HPDE6-E6E7 (cell line): Measurements from ENCODE around the gene TMPRSS2.

ENCODE experiments used
- DNase-seq: peaks from one replicate; pipeline ENCODE4 v3.0.0; 2011; ENCODE audit warnings: missing footprints; ENCODE audit errors: extremely low spot score

TMPRSS2 gene

DNA sequence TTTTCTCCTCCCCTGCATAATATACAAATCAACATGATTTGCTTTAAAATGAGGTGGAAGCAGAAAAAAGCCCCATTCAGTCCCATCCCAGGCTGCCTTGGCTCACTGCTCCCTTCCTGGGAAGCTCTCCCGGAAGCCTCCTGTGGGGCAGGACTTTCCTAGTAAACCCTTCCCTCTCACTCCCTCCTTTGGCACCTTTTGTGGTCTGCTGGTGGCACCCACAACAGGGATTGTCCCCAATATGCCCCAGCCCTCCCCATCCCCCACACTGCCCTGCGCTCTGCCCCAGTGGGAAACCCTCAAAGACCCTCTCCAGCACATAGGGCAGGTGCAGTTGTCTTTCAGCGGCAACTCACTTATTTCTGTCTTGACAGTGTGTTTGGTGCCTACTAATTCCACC, 1.8 kb upstream of the TMPRSS2 start:
- DNase-seq = no peak

DNA sequence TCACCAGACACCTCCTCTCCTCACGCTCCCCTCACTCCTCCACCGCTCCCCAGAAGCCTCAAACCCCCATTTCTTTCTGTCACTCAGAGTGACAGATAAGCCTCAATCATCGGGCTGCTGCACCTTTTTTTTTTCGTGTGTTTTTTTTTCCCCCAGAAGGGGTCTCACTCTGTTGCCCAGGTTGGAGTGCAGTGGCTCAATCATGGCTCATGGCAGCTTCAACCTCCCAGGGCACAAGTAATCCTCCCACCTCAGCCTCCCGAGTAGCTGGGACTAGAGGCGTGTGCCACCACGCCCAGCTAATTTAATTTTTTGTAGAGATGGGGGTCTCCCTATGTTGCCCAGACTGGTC, 1.2 kb upstream of the TMPRSS2 start:
- no peak for DNase-seq

DNA sequence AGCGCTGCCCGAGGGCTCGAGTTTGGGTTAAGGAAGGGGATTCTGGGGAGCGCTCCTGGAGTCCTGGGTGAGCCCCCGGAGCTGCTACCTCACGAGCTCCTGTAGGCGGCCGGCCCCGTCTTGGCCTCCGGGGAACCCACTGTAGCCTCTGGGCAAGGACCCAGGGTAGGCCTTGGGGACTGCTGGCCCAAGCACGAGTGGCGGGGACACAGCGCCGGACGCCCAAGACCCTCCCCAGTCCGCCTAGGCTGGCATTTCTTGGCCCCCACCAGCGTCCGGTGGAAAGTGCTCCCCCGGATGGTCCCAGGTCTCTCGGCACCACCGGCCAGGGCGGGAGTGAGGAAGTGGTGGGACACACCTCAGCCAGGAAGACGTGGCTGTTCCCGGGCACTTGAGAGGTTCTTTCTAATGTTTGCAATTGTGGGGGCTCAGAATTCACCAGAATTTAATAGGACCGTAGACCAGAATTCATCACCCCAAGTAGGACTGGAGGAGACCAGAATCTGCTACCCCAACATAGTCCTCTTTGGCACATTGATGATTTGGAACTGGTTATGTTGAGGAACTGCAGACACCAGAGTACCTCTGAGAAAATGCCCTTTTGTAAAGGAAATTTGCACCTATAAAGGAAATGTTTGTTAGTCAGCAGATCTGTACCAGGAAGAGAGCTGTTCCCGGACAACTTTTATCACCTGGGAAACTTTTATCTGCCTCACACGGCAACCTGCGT, 622 bp upstream of the TMPRSS2 start:
- DNase-seq = no peak

DNA sequence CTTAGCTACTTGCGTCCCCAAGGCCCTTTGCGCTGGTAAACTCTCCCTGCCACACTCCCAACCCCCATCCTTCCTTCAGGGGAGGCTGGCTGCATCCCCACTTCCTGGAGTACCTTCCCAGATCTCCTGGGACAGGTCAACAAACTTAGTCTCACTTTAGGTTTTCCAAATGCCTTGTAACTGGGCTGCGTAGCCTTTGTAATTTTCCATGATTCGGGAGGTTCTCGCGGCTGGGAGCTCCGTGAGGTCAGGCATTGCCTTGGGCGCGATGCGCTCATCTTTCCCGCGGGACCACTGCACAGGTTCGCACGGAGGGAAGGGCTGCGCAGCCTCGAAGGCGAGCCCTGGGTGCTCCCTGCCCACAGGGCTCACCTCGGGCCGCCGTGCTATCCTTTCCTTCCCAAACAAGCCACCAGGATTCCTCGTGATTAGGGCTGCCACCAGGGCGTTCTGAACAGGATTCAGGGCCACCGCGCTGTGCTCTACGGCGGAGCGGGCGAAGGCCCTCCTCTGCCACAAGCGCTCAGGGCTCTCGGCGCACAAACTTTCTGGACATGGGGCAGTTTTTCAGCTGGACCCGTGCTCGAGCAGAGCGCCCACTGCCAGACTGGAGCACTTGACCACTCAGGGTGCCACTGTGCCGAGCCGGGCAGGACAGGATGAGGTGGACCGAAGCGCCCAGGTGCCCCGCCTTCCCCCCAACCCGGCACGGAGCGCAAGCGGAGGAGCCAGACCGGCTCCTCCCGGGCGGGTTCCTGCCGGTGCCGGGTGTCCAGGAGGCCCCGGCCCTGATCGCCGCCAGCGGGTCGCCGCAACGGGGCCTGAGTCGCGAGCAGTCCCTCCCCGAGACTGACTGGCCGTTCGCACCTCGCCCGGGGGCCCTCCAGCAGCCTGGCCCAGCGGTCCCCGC, 1.1 kb downstream of the TMPRSS2 start:
- no peak for DNase-seq

DNA sequence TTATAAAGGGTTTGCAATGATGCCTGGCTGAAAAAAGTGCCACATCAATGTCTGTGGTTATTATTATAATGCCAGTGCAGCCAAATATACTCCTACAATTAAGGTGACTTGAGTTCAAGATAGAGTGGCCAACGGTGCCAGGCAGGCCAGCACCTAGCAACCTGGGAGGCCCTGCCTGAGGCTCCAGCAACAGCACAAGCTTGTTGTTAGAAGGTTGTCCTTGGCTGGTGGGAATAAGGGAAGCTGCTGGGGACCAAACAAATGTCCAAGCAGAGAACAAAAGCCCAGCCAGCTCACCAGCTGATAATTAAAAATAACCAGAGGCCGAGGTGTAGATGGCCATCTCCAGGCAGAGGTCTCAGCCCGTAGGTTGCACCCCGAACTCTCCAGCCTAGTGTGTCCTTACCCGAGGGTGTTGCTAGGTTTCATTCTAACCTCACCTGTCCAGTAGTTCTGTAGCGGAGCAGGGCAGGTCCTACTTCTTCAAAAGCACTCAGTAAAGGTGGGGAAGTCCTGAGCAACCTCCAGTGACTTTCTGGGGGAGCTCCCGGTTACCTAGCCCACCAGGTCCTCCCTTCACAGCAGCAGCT, 1.9 kb downstream of the TMPRSS2 start:
- DNase-seq = no peak

DNA sequence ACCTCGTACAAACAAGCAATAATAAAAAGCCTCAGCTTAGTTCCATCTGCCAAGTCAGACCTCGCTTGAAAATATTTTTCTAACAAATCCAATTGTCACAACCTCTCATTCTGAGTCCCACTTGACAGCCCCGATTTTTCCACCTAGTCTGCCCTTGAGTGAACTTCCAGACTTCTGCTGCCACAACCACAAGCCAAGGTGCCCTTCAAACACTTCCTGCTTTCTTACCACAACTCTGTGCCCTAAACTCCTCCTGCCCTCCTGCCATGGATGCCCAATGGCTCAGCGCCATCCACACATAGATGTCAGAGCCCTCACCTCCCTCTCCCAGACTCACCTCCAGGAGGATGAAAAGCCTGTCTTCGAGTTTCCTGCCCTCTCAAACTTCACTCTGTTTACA, 3.9 kb downstream of the TMPRSS2 start:
- DNase-seq = no peak

DNA sequence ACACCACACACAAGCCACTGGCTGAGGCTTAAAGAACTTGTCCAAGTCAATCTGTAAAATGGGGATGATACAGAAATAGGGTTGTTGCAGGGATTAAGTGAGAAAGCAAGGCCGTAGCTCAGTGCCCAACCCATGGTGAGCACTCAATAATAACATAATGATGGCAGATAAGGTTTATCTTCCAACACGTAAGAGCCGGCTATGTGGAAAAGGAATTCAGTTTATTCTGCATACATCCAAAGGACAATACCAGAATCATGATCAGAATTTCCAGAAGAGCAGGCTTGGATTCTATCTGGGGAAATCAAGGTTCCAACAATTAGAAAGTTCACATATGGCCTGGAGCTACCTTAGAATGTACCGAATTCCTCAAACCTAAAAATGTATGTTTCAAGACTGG, 4.6 kb downstream of the TMPRSS2 start:
- no peak for DNase-seq

DNA sequence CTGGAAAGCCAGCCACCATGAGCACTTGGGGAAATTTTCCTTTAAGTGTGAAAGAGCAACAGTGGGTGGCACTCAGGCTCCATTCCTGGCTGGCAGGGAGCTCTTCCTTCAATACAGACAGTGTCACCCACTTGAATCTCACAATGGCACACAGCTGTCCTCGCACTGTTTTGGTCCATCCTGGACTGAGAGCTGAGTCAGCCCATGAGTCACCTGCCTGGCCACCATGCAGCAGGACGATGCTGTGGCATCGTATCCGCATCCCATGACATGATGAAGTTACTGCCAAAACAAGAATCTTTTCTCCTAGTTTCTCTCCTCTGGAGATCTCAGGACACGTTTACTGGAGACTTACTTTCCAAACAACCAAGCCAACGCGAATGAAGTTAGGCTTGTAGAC, 6.0 kb downstream of the TMPRSS2 start:
- no peak for DNase-seq

DNA sequence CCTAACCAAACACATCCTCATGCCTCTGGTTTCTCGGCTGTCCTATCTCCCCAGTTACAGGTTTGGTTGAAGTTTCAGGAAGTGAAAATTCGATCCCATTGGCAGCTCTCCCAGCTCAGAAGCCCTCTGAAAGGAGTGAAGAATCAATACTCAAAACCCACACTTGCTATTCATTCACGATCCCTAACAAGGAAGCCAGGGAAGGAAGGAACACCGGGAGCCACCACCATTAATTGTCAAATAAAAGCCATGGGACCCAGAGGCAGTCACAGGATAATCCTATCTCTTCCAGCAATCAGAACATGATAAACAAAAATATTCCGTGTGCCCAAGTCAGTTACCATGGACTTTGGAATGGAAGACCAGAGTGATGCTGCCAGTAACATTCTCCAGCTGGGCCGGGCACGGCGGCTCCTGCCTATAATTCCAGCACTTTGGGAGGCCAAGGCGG, 7.0 kb downstream of the TMPRSS2 start:
- no peak for DNase-seq

DNA sequence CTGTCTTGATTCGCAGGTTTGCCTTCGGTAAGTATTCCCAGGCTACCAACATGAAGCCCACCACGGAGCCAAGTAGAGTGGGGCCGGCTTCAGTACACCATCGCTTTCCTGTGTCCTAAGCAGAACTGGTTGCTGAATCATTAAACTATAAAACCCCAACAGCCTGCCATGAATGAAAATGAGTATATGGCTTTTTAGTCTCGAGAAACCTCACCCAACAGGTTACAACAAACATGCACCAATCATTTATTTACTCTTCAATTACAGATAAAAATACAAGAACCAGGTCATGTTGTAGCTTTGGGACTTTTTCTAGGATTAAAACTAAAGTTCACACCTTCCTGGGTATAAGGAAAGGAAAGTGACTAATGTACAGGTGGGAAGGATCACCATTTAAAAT, 7.6 kb downstream of the TMPRSS2 start:
- no peak for DNase-seq

DNA sequence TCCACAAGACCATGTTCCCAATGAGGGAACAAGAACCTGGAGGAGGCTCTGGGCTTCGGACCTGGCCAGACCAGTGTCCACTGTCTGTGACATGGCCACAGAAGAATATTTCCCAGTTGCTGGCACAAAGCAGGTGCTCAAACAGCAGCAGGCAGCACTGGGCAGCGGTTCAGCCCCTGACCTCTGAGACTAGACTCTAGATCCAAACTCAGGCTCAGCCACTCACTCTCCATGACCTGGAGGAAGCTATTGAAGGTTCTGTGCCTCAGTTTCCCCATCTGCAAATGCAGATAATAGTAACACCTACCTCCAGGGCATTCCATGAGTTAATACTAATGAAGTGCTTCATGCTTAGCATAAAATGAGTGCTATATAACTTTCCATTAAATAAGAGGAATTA, 8.0 kb downstream of the TMPRSS2 start:
- no peak for DNase-seq

DNA sequence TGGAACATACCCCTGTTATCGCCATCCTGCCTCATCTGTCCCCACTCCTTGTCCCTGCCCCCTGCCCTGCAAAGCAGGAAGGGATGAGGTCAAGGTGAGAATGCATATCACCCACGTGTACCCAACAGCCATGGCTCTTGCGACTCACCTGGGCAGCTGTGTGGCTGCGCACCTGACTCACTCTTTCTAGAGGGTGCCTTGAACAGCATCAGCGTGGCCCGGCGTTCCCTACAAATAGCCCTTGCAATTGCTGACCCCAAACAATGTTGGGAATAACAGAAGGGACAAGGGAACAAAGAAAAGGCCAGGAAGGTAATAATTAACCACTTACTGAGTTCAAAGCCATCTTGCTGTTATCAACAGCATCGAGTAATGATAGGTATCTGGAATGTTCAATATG, 10.2 kb downstream of the TMPRSS2 start:
- DNase-seq = no peak

DNA sequence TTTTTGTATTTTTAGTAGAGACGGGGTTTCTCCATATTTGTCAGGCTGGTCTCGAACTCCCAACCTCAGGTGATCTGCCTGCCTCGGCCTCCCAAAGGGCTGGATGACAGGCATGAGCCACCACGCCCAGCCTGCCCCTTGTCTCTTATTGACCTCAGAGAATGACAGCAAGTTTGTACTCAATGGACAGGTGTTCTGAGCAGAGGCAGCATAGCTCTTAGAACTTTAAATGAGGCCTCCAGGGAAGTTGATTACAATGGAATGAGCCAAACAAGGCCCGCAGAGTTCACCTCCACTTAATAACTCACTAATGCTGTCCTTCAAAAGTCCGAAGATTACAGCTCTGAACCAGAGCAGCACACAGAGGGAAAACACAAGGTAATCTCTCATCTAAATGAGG, 10.9 kb downstream of the TMPRSS2 start:
- no peak for DNase-seq

DNA sequence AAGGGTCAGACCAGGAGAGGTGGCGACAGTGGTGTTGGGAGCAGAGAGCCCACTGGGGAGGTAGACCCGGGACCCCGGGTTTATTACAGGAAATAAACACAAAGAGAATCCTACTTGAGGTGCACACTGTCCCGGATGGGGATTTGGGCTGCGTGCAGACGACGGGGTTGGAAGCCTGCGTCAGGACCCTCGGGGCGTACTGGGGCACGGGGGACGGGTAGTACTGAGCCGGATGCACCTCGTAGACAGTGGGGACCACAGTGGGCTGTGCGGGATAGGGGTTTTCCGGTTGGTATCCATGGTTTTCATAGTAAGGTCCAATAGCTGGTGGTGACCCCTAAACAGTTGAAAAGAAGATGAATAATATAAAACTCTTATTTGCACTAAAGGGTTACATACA, 13.7 kb downstream of the TMPRSS2 start:
- no peak for DNase-seq

DNA sequence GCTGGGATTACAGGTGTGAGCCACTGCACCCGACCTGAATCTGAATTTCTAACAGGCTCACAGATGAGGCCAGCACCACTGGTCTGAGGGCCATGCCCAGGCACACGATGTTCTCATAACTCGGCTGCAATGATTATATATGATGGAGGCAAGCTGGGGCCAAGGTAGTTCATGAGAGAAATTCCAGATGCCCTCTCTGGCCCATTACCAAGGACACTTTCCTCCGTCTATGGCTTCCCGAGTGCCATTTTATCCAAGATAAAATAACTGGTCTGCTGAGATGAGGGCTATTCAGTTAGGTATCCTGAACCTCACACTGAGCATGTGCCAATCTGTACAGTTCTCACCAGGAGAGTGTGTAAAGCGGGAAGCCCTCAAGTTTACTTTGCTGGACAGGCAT, 16.5 kb downstream of the TMPRSS2 start:
- no peak for DNase-seq

DNA sequence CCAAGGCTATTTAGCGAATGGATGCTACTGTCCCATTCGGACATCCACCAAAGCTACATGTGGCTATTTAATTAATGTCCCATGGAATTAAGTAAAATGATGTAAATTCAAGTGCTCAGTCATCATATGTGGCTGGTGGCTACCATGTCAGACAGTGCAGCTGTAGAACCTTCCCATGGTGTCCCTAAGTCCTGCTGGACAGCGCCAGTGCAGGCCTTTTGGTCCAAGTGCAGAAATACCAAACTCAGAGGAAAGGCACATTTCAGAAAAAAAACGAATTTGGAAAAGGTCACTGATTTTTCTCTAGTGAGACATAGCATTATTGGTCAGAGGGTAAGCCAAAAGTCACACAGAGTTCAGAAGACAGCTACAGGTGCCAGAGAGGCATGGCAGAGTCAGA, 17.6 kb downstream of the TMPRSS2 start:
- DNase-seq = no peak

DNA sequence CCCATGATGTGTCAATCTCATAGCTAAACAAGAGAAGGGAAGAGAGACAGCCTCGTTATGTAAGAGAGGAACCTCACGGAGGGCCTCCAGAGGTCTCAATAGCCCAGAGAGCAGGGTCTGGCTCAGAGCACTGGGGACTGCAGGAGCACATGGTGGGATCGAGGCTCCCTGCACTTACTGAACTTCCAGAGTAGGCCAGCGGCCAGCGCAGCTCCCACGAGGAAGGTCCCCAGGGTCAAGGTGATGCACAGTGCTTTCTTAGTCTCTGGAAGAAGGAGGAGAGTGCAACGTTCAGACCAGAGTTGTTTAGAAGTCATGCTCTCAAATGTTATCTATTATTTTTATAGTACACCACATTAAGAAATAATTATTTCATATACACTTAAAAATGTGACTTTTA, 18.6 kb downstream of the TMPRSS2 start:
- no peak for DNase-seq

DNA sequence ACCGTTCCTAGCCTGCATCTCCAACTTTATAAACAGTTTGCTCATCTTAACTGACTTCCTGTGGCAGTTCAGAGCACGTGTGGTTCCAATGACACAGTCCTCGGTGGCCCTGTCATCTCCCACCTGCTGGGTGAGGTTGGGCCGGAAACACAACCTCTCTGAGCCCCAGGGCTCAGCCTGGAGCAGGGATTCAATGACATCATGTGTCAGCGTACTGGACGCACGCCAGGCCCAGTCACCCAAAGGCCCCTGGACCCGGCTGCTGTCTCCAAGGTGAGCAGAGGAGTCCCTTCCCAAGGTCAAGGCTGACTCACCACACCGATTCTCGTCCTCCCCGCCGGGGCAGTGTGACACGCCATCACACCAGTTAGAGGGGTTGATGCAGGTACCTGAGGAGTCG, 19.9 kb downstream of the TMPRSS2 start:
- no peak for DNase-seq

DNA sequence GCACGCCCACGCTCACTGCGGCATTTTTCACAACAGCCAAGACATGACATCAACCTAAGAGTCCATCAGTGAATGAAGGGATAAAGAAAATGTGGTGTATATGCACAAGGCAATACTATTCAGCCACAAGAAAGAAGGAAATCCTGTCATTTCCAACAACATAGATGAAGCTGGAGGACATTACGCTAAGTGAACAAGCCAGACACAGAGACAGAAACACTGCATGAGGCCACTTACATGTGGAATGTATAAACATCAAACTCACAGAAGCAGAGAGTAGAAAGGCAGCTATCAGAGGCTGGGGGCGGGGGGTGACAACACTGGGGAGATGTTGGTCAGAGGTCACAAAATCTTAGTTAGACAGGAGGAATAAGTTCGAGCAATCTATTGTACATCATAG, 20.9 kb downstream of the TMPRSS2 start:
- no peak for DNase-seq

DNA sequence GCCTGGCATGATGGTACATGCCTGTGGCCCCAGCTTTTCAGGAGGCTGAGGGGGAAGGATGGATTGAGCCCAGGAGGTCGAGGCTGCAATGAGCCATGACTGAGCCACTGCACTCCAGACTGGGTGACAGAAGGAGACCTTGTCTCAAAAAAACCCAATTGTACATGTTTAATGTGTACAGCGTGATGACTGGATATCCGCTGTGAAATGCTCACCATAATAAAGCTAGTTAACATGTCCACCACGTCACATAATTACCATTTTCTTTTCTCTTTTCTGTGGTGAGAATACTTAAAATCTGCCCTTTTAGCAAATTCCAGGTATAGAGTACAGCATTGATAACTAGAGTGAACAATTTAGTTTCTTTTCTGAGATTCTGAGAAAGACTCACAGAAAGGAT, 24.0 kb downstream of the TMPRSS2 start:
- DNase-seq = no peak

DNA sequence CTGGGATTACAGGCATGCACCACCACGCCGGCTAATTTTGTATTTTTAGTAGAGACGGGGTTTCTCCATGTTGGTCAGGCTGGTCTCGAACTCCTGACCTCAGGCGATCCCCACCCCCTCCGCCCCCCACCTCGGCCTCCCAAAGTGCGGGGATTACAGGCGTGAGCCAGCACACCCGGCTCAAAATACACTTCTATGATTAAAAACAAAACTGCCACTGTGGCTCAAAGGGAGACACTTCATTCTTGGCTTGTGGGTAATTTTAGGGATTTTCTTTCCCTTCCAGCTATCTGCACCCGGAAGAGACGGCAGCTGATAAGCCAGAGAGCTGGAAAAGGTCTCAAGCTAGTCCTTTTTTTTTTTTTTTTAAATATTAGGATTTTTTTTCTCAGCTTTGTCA, 24.5 kb downstream of the TMPRSS2 start:
- DNase-seq = no peak

DNA sequence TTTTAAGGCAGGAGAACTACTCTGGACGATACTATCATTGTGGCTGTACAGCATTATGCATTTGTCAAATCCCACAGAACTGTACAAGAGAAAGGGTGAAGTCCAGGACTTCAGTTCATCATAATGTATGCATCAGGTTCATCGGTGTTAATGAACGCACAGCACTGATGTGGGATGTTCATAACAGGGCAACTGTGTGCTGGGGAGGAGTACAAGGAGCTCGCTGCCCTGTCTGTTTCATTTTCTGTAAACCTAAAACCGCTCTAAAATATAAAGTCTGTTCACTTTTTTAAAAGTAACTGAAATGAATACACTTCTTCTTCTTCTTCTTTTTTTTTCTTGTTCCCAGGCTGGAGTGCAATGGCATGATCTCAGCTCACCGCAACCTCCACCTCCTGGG, 25.0 kb downstream of the TMPRSS2 start:
- DNase-seq = no peak

DNA sequence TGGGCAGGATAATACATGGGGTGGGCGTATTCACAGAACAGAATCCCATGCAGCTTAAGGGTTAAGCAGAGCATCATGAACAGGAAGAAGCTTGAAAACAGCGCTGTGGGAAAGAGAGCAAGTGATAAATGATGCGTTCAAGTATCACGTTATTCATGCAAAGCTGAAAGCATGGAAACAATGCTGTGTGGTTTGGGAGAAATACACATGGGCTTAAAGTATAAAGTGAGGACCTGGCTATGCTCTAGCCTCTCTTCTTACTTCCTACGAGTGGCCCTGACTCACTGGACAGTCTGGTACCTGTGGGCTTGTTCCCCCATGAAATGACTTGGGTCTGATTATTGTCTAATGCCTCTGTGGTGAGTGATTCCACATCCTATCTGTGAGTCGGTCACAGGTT, 25.7 kb downstream of the TMPRSS2 start:
- no peak for DNase-seq
